Colonic mucosa (tissue), 4 donors: ENCODE measurements around the gene TRPM6. TPM values are rescaled to one million over a fixed set of nuclear protein-coding genes. Genes with fewer than 3 reads are reported as not detected.

Source experiments
- DNase-seq: peaks from one replicate; pipeline ENCODE4 v3.0.0-alpha.2; 2020
- H3K27ac ChIP-seq: fragments of 200-600 bp; one replicate; pipeline ENCODE4 v1.8.0; 2021
- H3K27me3 ChIP-seq: fragments of 200-600 bp; one replicate; pipeline ENCODE4 v1.8.0; 2021
- H3K36me3 ChIP-seq: fragments of 200-600 bp; one replicate; pipeline ENCODE4 v1.8.0; 2021
- H3K4me1 ChIP-seq: fragments of 200-600 bp; one replicate; pipeline ENCODE4 v1.8.0; 2021; ENCODE audit warnings: mild to moderate bottlenecking
- H3K4me3 ChIP-seq: fragments of 200-600 bp; one replicate; pipeline ENCODE4 v1.8.0; 2021
- H3K9ac ChIP-seq, 2 donors: one replicate each; pipeline ENCODE4 v1.7.0; 2013; ENCODE audit warnings: control low read depth in 2 of 2, low read depth in 2 of 2, low read length in 2 of 2
- H3K9me3 ChIP-seq: fragments of 200-600 bp; one replicate; pipeline ENCODE4 v1.8.0; 2021
- intact Hi-C: fragments of 100-400 bp; cut with DNase I; formaldehyde crosslinking; loops from one replicate; pipeline ENCODE4 v1.14.1; 2022
- total RNA-seq, 2 donors: library from RNA; stranded (reverse); fragmentation: NEBNext Ultra II Directional in 1 of 2; extraction: Animal tissue kit (Norgen Biotek cat#: 25700) in 1 of 2; gene quantifications; one replicate each; pipeline ENCODE4 v1.2.1, GENCODE V29; 2021
- TF ChIP-seq, protein P1 (sequence below): fragments of 200-600 bp; IDR thresholded peaks from one replicate; pipeline ENCODE4 v1.8.0; 2022; ENCODE audit warnings: antibody characterized with exemption, mild to moderate bottlenecking
- donor health status: healthy.
- donor health status: DM: no; HTN: no; CAD: no.
- donor health status: DM: no; HTN: no; CAD: no.

Gene TRPM6
- total RNA-seq, 2 donors from 2014 or later, result 15.1 to 44.1 TPM

DNA sequence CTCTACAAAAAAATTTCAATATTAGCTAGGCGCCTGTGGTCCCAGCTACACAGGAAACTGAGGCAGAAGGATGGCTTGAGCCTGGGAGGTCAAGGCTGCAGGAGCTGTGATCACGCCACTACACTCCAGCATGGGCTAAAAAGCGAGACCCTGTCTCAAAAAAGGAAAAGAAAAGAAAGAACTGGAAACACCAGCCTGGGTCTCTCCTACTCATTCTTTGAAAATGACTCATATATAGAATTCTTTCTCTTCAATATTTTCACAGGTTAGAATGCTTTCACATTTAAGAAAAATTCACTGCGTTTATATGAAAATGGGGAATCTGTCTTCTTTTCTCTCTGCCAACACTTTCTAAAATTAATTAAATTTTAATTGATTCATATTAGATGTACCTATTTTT, 115.6 kb downstream of the TRPM6 start:
- no peak overlapping the region for H3K9ac ChIP-seq
- no peaks in the 10 kb centered on the region for H3K4me1 ChIP-seq
- H3K4me3 ChIP-seq, result no peak overlapping the region
- H3K27ac ChIP-seq, result no peak overlapping the region
- DNase-seq, result no peak
- intact Hi-C loops, result loop anchor here (10.0 kb wide), 1 partner anchor 183 kb away; the partner anchor contains the start of gene C9orf40
- H3K9me3 ChIP-seq, result no peaks in the 10 kb centered on the region
- no peaks in the 10 kb centered on the region for H3K36me3 ChIP-seq
- TF ChIP-seq, protein P1, sequence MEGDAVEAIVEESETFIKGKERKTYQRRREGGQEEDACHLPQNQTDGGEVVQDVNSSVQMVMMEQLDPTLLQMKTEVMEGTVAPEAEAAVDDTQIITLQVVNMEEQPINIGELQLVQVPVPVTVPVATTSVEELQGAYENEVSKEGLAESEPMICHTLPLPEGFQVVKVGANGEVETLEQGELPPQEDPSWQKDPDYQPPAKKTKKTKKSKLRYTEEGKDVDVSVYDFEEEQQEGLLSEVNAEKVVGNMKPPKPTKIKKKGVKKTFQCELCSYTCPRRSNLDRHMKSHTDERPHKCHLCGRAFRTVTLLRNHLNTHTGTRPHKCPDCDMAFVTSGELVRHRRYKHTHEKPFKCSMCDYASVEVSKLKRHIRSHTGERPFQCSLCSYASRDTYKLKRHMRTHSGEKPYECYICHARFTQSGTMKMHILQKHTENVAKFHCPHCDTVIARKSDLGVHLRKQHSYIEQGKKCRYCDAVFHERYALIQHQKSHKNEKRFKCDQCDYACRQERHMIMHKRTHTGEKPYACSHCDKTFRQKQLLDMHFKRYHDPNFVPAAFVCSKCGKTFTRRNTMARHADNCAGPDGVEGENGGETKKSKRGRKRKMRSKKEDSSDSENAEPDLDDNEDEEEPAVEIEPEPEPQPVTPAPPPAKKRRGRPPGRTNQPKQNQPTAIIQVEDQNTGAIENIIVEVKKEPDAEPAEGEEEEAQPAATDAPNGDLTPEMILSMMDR, result no peak
- H3K27me3 ChIP-seq, result no peaks in the 10 kb centered on the region

DNA sequence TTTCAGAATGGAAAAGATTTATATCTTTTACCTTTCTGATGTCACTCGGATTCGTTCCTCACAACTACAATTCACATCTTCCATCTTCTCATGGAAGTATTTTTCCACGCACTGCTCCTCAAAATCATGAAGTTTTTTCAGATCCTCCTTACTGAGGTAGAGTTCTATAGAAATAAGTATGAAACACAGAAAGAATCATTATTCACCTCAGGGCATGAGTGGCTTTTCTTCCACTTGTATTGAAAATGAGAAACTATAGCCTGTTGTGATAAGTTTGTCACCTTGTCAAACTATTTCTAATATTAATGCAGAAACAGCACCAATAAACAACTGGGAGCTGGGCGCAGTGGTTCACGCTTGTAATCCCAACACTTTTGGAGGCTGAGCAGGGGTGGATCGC, 116.0 kb downstream of the TRPM6 start:
- intact Hi-C loops, result loop anchor here (10.0 kb wide), 1 partner anchor 183 kb away; the partner anchor contains the start of gene C9orf40
- H3K27ac ChIP-seq, result no peak overlapping the region
- no peak for DNase-seq
- no peaks in the 10 kb centered on the region for H3K36me3 ChIP-seq
- H3K4me3 ChIP-seq, result no peak overlapping the region
- TF ChIP-seq, protein P1, result no peak
- H3K27me3 ChIP-seq, result no peaks in the 10 kb centered on the region
- H3K9ac ChIP-seq, result no peak overlapping the region
- H3K4me1 ChIP-seq, result no peaks in the 10 kb centered on the region
- no peaks in the 10 kb centered on the region for H3K9me3 ChIP-seq

DNA sequence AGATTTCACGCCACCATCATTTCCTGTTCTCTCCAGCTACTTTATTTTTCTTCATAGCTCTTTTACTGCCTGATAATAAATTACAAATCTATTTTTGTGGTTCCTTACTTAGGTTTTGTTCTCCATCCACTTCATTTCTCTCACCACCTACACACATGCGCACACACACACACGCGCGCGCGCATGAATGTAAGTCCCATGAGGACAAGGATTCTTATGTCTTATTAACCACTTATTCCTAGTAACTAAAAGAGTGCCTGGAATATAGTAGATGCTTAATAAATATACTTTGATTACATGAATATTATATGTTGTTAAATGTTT, 116.5 kb downstream of the TRPM6 start:
- TF ChIP-seq, protein P1, result no peak
- DNase-seq, result no peak
- Histone ChIP-seq H3K9ac (no peak overlapping the region), H3K4me3 (no peak overlapping the region), H3K27me3 (no peaks in the 10 kb centered on the region), H3K36me3 (no peaks in the 10 kb centered on the region), H3K9me3 (no peaks in the 10 kb centered on the region), H3K27ac (no peak overlapping the region), H3K4me1 (no peaks in the 10 kb centered on the region)
- intact Hi-C loops, result loop anchor here (10.0 kb wide), 1 partner anchor 184 kb away; the partner anchor contains the start of gene C9orf40

DNA sequence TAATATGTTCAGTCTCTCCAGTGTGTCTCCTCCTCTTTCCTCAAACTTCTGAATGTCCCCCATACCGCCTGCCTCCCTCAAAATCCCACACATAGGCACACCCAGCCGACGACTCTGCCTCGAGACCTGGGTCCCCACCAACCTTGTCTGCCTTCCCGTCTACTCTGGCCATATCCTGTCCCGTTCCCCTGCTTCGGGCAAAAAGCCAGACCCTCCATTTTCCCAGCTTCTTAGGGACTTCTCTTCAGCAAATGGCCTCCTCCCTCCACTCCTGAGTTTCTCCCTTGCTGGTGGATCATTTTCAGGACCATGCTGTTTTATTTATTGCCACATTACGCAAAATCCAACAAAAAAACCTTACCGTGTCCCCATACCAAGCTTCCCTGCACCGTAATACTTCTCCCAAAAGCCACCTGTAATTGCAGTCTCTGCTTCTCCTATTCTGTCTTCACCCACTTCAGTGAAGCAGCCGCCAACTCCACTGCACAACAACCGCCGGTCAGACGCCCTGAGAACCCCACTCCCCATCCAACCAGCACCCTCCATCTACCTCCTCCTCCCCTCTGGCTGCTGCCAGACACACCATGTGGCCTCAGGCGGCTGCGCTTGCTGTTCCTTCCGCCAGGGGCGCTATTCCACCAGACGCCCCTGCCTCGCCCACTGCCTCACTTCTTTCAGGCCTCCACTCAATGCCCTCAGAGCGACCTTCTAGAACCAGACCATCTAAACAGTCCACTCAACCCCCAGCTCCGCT, 117.0 kb downstream of the TRPM6 start:
- H3K9ac ChIP-seq, result no peak overlapping the region
- intact Hi-C loops, result loop anchor here (10.0 kb wide), 1 partner anchor 184 kb away; the partner anchor contains the start of gene C9orf40
- H3K27ac ChIP-seq, result no peak overlapping the region
- no peaks in the 10 kb centered on the region for H3K27me3 ChIP-seq
- H3K4me3 ChIP-seq, result no peak overlapping the region
- DNase-seq, result no peak
- H3K36me3 ChIP-seq, result no peaks in the 10 kb centered on the region
- H3K4me1 ChIP-seq, result no peaks in the 10 kb centered on the region
- TF ChIP-seq, protein P1, result no peak
- H3K9me3 ChIP-seq, result no peaks in the 10 kb centered on the region

DNA sequence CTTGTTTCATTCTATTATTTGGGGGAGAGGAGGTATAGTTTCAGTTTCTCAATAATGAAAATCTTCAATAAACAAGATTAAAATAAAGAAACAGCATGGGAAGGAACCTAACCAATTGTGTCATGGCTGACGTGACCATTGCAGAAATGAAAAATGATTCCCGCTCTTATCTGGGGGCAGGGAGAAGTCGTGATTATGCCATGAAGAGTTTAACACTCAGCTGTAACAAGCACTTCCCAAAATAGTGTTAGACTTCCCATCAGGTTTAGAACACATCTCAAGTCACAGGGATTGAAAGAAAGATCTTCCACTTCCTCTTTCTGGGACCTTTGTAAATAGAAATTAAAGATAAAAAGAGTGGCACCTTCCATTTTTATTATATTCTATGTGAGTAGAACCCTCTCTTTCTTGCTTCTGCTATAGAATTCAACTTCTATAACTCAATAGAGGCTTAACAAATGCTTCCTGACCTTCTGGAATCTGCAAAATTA, 122.2 kb downstream of the TRPM6 start:
- intact Hi-C loops, result no loop called here
- no peak for DNase-seq
- no peaks in the 10 kb centered on the region for H3K4me1 ChIP-seq

More for the DNA sequence above, 122.2 kb downstream of the TRPM6 start:
- H3K27me3 ChIP-seq, result no peaks in the 10 kb centered on the region
- TF ChIP-seq, protein P1, result no peak
- H3K27ac ChIP-seq, result no peak overlapping the region
- H3K4me3 ChIP-seq, result no peak overlapping the region
- no peaks in the 10 kb centered on the region for H3K9me3 ChIP-seq
- H3K9ac ChIP-seq, result no peak overlapping the region
- no peaks in the 10 kb centered on the region for H3K36me3 ChIP-seq
